WERI-Rb-1 (cell line): ENCODE measurements around the gene C4BPB.

Experiments
- DNase-seq: peaks from one replicate; pipeline ENCODE4 v3.0.0-alpha.2; 2020
- H3K27ac ChIP-seq: fragments of 250-450 bp; sonication (Bioruptor Pico); 2 replicates; pipeline ENCODE4 v1.5.1; 2020; ENCODE audit warnings: mild to moderate bottlenecking, moderate library complexity
- H3K27me3 ChIP-seq: fragments of 250-450 bp; sonication (Bioruptor Pico); 2 replicates; pipeline ENCODE4 v1.5.1; 2021; ENCODE audit warnings: mild to moderate bottlenecking, low read depth, moderate library complexity; ENCODE audit not compliant: insufficient read depth, severe bottlenecking
- H3K36me3 ChIP-seq: fragments of 250-450 bp; sonication (Bioruptor Pico); 2 replicates; pipeline ENCODE4 v1.5.1; 2020; ENCODE audit warnings: mild to moderate bottlenecking, moderate library complexity
- H3K4me3 ChIP-seq: 2 replicates; pipeline ENCODE4 v1.5.1; 2011; ENCODE audit warnings: low read depth, mild to moderate bottlenecking, control low read depth, low read length
- H3K9me3 ChIP-seq: fragments of 250-450 bp; sonication (Bioruptor Pico); 2 replicates; pipeline ENCODE4 v1.5.1; 2021; ENCODE audit warnings: mild to moderate bottlenecking, moderate library complexity; ENCODE audit not compliant: severe bottlenecking
- TF ChIP-seq, protein P1 (sequence below): IDR thresholded peaks from 2 replicates; pipeline ENCODE4 v1.5.1; 2011; ENCODE audit warnings: low read depth, mild to moderate bottlenecking, control low read depth, inconsistent platforms, low read length

C4BPB gene

DNA sequence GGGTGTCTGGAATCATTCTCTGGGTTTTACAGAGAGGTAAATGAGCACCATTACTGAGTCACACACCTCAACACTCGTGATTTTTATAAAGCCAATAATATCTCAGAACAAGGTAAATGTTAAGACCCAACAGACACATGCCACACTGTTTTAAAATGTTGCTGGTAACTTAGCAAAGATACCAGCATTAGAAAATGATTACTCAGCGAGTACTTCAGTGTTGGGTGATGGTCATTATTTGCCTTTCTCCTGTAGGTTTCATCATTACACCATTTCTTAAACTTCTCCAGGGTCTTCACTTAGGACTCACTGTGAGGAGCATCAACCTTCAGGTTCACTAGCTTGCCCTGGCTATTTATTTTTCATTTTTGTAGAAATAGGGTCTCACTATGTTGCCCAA is 6.9 kb upstream of the C4BPB start:
- peaks cover 96% of the 10 kb centered on the region for H3K27me3 ChIP-seq
- H3K4me3 ChIP-seq: no peak overlapping the region
- H3K27ac ChIP-seq: no peak overlapping the region
- H3K36me3 ChIP-seq: no peaks in the 10 kb centered on the region
- DNase-seq: no peak
- no peaks in the 10 kb centered on the region for H3K9me3 ChIP-seq
- TF ChIP-seq, protein P1, sequence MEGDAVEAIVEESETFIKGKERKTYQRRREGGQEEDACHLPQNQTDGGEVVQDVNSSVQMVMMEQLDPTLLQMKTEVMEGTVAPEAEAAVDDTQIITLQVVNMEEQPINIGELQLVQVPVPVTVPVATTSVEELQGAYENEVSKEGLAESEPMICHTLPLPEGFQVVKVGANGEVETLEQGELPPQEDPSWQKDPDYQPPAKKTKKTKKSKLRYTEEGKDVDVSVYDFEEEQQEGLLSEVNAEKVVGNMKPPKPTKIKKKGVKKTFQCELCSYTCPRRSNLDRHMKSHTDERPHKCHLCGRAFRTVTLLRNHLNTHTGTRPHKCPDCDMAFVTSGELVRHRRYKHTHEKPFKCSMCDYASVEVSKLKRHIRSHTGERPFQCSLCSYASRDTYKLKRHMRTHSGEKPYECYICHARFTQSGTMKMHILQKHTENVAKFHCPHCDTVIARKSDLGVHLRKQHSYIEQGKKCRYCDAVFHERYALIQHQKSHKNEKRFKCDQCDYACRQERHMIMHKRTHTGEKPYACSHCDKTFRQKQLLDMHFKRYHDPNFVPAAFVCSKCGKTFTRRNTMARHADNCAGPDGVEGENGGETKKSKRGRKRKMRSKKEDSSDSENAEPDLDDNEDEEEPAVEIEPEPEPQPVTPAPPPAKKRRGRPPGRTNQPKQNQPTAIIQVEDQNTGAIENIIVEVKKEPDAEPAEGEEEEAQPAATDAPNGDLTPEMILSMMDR: no peak

DNA sequence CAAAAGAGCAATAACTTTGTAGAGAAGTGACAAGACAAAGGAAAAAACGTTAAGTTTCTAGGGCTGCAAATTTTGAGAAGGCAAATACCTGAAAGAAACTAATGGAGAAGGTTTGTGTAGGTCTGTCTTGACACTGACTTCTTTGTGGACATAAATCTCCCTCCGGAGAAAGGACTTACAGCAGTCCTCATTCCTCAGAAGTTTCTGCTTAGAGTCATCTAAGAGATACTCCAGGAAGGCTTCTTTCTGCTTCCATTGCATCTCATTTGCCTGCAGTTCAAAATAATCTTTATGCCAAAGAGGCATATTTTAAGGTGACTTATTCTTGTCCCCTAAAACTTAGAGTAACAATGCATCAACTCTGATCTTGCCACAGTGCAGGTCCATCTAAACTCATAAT is 4.4 kb upstream of the C4BPB start:
- H3K27ac ChIP-seq: no peak overlapping the region
- peaks cover 96% of the 10 kb centered on the region for H3K27me3 ChIP-seq
- H3K9me3 ChIP-seq: no peaks in the 10 kb centered on the region
- H3K4me3 ChIP-seq: no peak overlapping the region
- DNase-seq: no peak
- H3K36me3 ChIP-seq: no peaks in the 10 kb centered on the region
- TF ChIP-seq, protein P1: no peak

DNA sequence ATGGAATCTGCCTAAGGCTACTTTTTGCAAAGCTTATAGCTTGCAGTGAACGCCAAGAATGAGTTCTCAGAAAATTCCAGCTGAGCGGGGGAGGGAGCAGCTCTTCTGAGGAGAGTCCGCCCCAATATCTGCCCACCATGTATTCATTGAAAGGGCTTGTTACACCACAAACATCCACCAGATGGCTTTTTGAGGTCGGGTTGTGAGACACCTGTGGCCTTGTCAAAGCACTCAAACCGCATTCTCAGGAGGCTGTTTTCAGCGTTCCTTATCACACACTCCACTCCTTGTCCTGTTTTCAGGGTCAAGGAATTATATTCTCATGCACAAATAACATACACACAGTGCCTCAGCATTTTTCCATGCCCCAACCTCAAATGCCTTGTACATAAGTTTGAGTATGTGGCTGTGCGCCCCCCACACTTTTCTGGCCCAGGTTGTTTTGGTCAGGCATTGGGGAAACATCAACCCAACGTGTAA is 3.9 kb upstream of the C4BPB start:
- TF ChIP-seq, protein P1: peak; percentile 89
- Histone ChIP-seq H3K4me3 (no peak overlapping the region), H3K9me3 (no peaks in the 10 kb centered on the region), H3K27ac (no peak overlapping the region), H3K36me3 (no peaks in the 10 kb centered on the region), H3K27me3 (peaks cover 96% of the 10 kb centered on the region)
- peak; percentile 77 for DNase-seq

DNA sequence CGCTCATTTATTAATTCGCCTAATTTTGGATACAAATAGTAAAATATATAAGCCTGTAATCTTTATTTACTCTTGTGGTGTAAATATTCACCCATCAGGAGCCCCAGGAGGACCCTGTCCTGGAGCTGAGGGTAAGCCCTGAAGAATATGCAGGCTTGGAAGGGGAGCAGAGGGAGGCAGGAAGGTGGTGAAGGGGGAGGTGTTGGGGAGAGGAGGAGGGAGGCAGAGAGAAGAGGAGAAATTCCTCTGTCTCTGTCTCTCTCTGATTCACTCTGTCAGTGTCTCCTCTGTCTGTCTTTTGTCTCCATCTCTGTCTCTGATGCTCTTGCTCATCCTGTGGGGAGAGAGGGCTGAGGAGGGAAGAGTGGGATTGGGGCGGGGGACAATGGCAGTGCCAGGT is 2.8 kb upstream of the C4BPB start:
- no peaks in the 10 kb centered on the region for H3K9me3 ChIP-seq
- no peak for DNase-seq
- H3K27me3 ChIP-seq: peaks cover 100% of the 10 kb centered on the region
- no peak overlapping the region for H3K4me3 ChIP-seq
- TF ChIP-seq, protein P1: no peak
- H3K36me3 ChIP-seq: no peaks in the 10 kb centered on the region
- H3K27ac ChIP-seq: no peak overlapping the region

DNA sequence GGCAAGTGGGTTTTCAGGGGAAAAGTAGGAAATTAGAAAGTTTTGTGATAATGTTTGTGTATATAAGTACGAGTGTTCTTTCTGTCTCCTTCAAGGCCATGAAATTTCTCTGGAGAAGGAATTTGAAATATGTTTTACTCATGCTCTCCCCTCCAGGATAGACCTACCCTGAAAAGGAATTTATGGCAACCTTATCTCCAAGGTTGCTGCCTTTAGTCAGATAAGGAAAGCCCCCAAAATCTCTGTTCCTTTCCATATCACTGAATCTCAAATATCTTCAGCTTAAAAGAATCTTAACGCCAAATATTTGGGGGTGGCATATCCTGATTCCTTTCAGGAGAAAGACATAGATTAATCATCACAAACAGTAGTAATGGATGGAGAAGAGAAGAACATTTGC is 499 bp upstream of the C4BPB start:
- no peak overlapping the region for H3K27ac ChIP-seq

More for the DNA sequence above, 499 bp upstream of the C4BPB start:
- no peaks in the 10 kb centered on the region for H3K9me3 ChIP-seq
- peaks cover 100% of the 10 kb centered on the region for H3K27me3 ChIP-seq
- no peak overlapping the region for H3K4me3 ChIP-seq
- TF ChIP-seq, protein P1: no peak
- DNase-seq: no peak
- H3K36me3 ChIP-seq: no peaks in the 10 kb centered on the region
